ENCODE results near the gene RHOT2. TPM values are rescaled to one million over a fixed set of nuclear protein-coding genes. Genes with fewer than 3 reads are reported as not detected.

RHOT2 gene
- total and polyA plus RNA-seq, 10 of the 15 experiments (the other 5 are each of a cell fraction or from before 2014, with no cell fraction given): 3.7 to 174 (median 69.8) TPM

- TF ChIP-seq, protein P1, sequence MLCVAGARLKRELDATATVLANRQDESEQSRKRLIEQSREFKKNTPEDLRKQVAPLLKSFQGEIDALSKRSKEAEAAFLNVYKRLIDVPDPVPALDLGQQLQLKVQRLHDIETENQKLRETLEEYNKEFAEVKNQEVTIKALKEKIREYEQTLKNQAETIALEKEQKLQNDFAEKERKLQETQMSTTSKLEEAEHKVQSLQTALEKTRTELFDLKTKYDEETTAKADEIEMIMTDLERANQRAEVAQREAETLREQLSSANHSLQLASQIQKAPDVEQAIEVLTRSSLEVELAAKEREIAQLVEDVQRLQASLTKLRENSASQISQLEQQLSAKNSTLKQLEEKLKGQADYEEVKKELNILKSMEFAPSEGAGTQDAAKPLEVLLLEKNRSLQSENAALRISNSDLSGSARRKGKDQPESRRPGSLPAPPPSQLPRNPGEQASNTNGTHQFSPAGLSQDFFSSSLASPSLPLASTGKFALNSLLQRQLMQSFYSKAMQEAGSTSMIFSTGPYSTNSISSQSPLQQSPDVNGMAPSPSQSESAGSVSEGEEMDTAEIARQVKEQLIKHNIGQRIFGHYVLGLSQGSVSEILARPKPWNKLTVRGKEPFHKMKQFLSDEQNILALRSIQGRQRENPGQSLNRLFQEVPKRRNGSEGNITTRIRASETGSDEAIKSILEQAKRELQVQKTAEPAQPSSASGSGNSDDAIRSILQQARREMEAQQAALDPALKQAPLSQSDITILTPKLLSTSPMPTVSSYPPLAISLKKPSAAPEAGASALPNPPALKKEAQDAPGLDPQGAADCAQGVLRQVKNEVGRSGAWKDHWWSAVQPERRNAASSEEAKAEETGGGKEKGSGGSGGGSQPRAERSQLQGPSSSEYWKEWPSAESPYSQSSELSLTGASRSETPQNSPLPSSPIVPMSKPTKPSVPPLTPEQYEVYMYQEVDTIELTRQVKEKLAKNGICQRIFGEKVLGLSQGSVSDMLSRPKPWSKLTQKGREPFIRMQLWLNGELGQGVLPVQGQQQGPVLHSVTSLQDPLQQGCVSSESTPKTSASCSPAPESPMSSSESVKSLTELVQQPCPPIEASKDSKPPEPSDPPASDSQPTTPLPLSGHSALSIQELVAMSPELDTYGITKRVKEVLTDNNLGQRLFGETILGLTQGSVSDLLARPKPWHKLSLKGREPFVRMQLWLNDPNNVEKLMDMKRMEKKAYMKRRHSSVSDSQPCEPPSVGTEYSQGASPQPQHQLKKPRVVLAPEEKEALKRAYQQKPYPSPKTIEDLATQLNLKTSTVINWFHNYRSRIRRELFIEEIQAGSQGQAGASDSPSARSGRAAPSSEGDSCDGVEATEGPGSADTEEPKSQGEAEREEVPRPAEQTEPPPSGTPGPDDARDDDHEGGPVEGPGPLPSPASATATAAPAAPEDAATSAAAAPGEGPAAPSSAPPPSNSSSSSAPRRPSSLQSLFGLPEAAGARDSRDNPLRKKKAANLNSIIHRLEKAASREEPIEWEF (IDR thresholded peaks at IDR 0.05; ENCODE audit: insufficient replicate concordance, low read depth, low read length): no peak
- TF ChIP-seq SP1 (IDR thresholded peaks at IDR 0.05; ENCODE audit: low read depth, low read length): peak; percentile 81
- no peak; the same call in 1 of the 2 replicates for TF ChIP-seq ESRRA (IDR thresholded peaks at IDR 0.05; ENCODE audit: low read length)
- no peak for TF ChIP-seq KAT2A (conservative IDR thresholded peaks at IDR 0.05; ENCODE audit: control insufficient read depth, low read depth, low read length)
- peak; percentile 97 for TF ChIP-seq HCFC1 (IDR thresholded peaks at IDR 0.05; ENCODE audit: low read length)
- peak in 1 of 2 experiments; percentile 51; a peak in 1 of 3 replicates for TF ChIP-seq EGR1 (IDR thresholded peaks at IDR 0.05; ENCODE audit: borderline replicate concordance in 1 of 2, low read depth in 2 of 2, low read length in 2 of 2)
- TF ChIP-seq ZBTB40 (IDR thresholded peaks at IDR 0.05; ENCODE audit: borderline replicate concordance): peak; percentile 86
- no peak for TF ChIP-seq CBX5 (IDR thresholded peaks at IDR 0.05; ENCODE audit: low read depth)
- TF ChIP-seq NR2F1 (conservative IDR thresholded peaks at IDR 0.05): peak; percentile 61
- no peak for TF ChIP-seq BCL11A (IDR thresholded peaks at IDR 0.05; ENCODE audit: low read depth, low read length)
- TF ChIP-seq NBN (IDR thresholded peaks at IDR 0.05): peak; percentile 89
- TF ChIP-seq HDAC2 (IDR thresholded peaks at IDR 0.05): no peak
- no peak for TF ChIP-seq SUZ12 (IDR thresholded peaks at IDR 0.05; ENCODE audit: unreplicated experiment)
- peak; percentile 88 for TF ChIP-seq POLR2A (IDR thresholded peaks at IDR 0.05; ENCODE audit: low read depth, low read length)
- no peak for TF ChIP-seq ZZZ3 (IDR thresholded peaks at IDR 0.05; ENCODE audit: control insufficient read depth, insufficient read length, low read depth)
- no peak for TF ChIP-seq E2F4 (IDR thresholded peaks at IDR 0.05; ENCODE audit: low read depth, low read length)
- TF ChIP-seq SMARCA5 (IDR thresholded peaks at IDR 0.05): peak; percentile 91
- TF ChIP-seq ZNF384 (IDR thresholded peaks at IDR 0.05; ENCODE audit: borderline replicate concordance, low read depth, low read length): no peak
- peak; percentile 93; the same call in 1 of the 2 replicates for TF ChIP-seq STAT1 (conservative IDR thresholded peaks at IDR 0.05)
- no peak for TF ChIP-seq SUPT20H (IDR thresholded peaks at IDR 0.05; ENCODE audit: borderline replicate concordance, control insufficient read depth, low read depth, low read length)
- peak; percentile 53; the same call in 1 of the 2 replicates for TF ChIP-seq POLR2AphosphoS5 (IDR thresholded peaks at IDR 0.05; ENCODE audit: low read length)
Measured at GRCh38 chr16:636206-637080, 31.5 kb upstream of the RHOT2 start, which contains the start of gene METTL26 (continued).

All from GM12878 (cell line).